ENCODE results near the gene ERMARD. TPM values are rescaled to one million over a fixed set of nuclear protein-coding genes. Genes with fewer than 3 reads are reported as not detected.
A peak's percentile ranks its signal among the peaks of the same experiment; 100 is the strongest.

The ERMARD gene
- polyA plus RNA-seq, 1 donor: 23.7 TPM

DNA sequence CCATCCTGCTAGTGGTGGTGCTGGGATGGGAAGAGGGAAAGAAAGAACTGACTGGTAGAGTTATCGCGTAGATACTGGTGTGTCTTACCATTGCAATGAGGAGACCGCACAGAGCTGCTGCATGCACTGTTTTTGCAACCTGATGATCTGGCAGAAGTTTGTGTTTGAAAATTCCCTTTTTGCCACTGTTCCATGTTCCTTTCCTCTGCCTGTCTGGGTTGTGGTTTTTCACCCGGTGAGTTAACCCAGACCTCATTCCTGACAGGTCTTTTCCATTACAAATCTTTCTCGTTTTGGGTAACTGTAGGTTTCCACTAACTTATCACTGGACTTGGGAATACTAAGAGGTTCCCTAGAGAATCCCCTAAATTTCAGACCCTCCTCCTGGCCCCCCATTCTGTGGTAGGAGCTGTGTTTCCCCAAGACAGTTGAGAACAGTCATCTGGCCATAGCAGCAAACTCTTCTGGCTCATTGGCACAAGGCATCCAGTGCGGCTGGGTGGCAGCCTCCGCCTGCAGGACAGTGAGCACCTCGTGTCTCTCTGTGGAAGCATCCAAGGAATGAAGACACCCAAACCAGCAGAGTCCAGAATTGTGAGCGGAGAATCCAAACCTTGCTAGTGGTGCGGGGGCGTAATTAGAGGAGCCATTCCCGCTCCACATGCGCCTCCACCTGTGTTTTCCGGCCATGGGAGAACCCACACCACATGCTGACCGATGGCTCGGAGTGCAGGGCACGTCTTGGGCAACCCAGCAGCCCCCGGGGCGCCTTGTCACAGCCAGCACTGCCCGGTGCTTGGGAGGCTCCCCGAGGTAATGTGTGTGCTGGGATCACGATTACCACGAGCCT is 32.8 kb downstream of the ERMARD start:
- DNase-seq: no peak

DNA sequence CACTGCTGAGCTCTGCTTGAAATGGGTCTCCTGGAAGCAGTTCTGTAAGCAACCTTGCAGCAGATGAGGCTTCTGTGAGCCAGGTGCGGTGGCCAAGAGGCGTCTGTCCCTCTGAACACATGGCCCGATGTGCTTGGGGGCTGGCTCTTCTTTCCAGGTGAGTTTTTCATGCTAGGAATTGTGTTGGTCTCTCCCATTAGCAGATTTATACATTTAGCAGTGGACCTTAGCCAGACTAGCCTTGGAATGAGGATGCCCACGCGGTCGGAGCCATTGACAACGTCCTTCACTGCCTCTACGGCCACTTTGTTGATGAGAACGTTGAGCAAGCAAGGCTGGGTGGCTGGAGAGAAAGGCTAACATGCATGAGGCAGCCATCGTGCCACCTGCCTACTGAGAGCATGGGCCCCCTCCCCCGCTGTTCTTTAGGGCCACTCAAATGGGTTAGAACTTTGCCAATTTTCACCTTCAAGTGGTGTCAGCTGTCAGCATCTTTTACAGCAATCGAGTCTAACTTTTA is 33.5 kb downstream of the ERMARD start:
- DNase-seq: no peak

DNA sequence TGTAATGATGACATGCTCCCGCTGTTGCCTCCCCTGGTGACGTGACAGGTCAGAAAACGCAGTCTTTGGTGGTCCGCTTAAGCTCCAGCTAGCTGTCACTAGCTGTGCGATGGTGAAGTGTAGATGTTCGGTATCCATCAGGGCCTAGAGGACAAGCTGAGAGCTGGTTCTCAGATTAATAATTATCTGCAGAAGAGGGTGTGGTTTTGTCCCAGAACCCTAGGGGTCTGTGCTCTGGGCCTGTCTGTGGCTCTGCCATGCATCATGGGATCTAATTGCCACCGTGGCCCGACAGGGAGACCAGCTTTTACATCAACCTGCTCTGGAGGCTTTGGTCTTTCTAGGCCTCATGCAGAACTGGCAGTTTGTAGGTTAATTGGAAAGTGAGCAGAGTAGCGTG is 34.1 kb downstream of the ERMARD start:
- DNase-seq: no peak

GRCh38 chr6:169786349-169786748 is 34.9 kb downstream of the ERMARD start:
- no peak for DNase-seq

- no peak for DNase-seq
Observed at GRCh38 chr6:169787797-169788196, 36.4 kb downstream of the ERMARD start.

DNA sequence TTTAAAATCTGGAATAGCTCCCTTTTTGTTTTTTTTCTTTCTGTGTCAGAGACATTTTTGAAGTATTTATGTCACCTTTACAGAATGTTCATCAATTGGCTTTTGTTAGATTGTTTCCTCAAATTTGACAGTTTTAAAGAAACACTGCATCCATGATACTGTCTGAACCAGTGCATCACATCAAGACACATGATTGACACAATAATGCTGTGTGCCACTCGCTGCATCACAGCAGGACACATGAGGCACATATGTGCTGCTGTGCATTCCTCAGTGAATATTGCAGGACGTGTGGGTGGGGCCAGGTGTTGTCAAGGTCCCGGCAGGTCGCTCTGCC is 37.4 kb downstream of the ERMARD start:
- no peak for DNase-seq

DNA sequence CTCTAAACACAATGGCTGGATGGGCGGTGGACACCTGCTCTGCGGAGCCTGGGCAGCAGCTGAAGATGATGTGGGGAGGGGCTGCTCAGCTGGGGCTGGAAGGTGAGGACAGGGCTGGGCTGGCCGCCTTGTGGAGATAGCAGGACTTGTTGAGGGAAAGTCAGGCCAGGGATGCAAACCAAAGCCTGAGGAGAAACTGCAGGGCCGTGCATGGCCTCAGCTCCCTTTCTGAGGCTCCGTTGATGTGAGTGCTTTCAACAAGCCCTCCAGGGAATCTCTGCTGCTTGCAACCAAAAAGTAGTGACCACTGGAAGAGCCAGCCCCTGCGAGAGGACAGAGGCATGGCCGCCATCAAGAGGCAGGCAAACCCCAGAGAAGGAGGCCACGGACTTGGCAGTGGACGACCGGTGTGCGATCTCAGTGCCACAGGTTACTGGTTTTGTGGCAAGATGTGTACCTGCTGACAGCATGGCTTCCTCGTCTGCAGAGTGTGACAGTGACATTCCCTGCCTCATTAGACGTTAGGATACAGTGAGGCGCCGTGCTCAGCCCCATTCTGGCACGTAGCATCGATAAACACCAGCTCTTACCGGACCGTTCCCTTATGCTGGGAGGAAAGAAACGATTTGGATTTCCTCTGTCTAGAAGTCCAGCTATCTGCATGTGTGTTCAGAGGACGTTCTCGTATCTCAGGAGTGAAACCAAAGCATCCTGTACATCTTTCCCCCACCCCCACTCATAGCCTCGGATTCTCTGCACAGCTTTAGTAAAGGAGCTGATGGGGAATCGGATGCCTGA is 37.9 kb downstream of the ERMARD start:
- DNase-seq: no peak

DNA sequence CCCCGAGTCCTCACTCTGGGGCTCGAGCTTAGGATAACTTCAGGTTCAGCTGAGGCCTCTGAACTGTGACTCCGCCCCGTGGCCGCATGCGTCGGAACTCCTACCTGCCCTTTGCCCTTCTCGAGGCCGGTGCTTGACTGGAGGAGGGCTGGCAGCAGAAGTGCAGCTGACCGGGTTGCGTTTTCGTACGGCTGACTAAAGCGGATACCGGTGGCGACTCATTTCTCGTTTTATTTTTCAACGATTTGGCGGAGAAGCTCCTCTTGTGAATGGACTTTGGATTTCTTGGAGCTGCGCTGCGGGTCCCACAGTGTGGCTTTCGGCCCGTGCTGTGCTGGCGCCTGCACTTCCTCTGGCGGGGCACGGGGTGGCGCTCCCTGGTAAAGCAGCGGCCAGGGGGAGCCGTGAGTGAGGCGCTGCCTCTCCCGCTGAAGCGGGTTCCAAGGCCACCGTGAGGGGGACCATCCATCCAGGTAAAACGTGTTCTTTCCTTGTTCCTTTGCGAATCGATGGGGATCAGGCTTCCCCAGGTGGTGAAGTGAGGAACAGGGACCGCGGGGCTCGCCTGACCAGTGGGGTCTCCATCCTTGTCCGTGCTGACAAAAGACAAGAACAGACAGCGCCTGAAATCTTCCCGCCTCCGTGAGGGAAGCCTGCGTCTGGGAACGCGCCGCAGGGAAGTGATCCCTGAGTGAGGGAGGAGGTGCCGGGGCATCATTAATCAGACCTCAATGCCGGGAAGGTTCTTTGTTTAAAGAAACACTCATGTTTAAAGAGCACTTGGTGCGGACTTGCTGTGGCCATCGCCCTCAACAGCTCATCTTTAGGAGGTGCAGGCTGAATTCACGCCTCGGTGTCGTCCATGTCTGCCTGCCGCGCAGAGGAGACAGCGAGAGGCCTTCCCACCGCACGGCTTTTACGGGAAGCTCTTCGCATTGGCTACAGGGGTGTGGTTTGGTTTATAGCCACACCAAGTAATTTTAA is 38.8 kb downstream of the ERMARD start:
- DNase-seq: peak; percentile 85

- DNase-seq: no peak
Observed at GRCh38 chr6:169791721-169792131, 40.3 kb downstream of the ERMARD start.

DNA sequence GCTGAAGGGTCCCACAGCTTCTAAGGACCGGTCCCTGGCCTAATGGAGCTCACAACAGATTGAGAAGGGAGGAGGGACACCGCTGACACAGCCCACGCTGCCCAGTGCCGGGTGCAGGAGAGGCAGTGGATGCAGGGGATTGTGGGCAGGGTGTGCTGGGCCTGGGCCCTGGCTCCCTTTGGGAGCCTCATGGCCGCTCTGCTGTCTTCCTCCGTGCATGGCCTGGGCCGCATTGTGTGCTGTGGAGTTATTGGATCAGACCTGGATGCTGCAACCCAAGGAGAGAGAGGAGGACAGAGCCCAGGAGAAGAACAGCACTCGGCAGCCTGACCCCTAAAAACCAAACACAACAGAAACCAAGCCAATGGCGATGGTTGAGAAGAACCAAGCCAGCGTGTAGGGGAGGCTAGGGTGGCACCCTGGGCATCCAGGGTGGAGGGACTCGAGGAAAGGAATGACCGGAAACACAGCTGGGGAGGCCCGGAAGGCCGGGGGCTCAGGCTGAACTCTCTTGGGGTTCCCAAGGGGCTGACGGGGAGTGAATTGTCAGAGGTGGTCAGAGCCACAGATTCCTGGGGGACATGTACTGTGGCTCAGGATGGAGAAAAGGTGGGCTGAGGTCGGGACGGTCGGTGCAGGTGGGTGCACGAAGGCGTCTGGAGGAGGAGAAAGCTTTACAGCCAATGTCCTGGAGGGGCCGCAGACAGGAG is 41.0 kb downstream of the ERMARD start:
- DNase-seq: no peak

DNA sequence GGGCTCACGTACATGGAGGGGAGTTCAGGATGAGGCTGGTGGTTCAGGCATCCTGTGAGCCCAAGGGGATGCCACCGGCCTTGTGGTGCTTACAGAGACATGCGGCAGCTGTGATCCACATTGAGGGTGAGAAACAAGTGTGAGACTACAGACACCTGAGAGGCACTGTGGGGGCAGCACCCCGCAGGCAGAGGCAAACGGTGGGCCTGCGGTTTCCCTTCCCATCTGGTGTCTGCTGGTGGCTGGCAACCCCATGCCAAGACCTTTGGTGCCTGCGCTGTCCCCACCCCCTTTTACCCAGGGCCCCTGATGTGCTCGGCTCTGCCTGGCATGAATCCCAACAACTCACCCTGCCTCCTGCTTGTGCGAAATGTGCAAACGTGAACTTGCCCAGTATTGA is 42.0 kb downstream of the ERMARD start:
- DNase-seq: no peak

DNA sequence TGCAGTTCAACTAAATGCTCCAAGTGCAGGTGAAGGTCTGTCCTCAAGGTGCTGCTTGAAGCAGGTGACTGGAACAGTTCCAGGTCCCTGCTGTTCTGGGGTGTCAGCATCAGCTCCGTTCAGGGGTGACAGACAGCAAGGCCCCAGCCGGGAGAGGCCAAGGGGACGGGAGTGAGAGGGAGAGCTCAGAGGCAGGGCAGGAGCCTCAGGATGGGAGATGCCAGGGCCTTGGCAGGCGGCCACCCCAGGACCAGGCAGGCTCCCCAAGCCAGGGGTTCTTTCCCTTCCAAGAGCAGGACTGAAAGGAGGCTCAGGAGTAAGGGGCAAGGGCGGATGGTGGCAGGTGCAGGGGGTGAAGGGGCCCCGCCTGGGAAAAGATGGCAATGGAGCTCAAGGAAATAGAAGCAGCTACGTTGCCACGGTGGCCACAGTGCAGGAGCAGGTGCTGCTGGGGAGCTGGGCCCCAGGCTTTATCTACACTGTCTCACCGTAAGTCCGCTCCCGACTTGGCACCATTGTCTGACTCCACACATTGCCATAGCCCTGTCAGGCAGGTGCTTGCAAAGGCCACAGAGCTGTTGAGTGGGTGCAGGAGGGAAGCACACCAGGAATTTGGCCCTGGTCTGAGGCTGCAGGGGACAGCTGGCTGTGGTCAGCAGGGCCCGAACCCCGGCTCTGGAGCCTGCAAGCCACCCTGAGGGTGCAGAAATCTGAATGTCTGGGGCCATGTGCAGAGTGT is 43.1 kb downstream of the ERMARD start:
- DNase-seq: no peak

GRCh38 chr6:169795196-169795595 is 43.8 kb downstream of the ERMARD start:
- no peak for DNase-seq

GRCh38 chr6:169798764-169799473 is 47.5 kb downstream of the ERMARD start:
- no peak for DNase-seq

GRCh38 chr6:169799474-169799926 is 48.1 kb downstream of the ERMARD start:
- DNase-seq: no peak

DNA sequence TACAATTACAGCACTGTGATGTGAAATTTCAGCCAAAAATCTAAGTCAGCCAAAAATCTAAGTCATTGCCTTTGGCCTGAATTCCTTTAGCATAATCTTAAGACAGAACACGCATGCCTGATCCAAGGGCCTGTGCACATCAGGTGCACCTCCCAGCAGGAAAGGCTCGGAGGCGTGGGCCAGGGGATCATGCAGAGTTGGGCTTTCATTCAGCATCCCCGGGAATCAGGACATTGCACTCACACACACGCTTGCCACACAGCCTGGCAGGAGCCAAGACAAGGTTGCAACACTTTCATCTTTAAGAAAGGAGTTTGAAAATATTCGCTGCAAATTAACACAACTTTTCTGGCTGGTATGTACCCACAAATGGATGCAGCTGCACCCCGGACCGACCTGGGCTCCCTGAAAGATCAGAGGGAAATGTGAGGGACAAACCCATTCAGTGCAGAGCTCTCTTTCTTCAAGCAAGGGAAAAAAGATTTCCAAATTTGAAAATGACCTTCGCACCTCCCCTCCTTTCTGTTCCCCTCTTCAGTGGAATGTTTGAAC is 48.8 kb downstream of the ERMARD start:
- no peak for DNase-seq

GRCh38 chr6:169800668-169801395 is 49.4 kb downstream of the ERMARD start:
- no peak for DNase-seq

DNA sequence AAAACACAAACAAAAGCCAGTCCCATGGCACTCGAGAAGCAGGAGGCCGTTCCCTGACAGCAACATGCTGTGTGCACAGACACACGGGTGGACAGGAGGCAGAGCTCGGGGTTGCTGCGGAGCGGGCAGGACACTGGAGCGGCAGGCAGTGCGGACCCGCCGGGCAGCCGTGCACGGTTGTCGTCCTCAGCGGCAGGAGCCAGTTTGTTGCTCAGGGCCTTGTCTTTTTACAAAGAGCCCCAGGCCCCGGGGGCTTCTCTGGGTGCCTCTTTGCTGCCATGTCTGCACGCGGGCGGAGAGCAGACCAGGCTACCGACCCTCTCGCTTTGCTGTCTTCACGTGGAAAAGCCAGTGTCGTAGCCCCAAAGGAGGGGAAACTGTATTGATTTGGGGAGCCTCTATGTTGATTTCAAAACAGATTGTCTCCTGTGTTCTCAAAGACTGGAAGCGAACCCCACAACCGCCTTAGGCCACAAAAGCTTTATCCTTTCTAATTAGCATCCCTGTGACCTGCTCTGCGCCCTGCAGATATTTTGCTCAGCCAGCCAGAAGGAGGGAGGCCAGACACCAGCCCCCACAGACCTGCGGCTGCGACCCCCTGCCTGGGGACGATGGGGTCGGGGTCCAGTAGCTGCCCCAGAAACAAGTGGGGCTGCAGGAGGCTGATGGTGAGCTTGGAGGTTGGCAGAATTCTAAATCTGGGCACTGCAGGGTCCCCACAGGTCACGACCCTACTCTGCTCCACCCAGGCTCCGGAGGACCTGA is 50.2 kb downstream of the ERMARD start:
- no peak for DNase-seq

Data from hindlimb muscle (tissue), 1 donor.